ENCODE measurements around the gene CGB7. TPM values are rescaled to one million over a fixed set of nuclear protein-coding genes. Genes with fewer than 3 reads are reported as not detected.

CGB7 gene
- total and polyA plus RNA-seq, 10 of the 15 experiments (the other 5 are each of a cell fraction or from before 2014, with no cell fraction given) = 0.06 TPM; not detected in 9

- intact Hi-C loops (cut with micrococcal nuclease; ENCODE audit: unreplicated experiment) (no loop called here), in situ Hi-C loops (cut with MboI) (no loop called here)
- WGBS (ENCODE audit: insufficient coverage, insufficient replicate concordance, low lambda C conversion rate, missing lambda C conversion rate) = 100% methylated on average over 2 of the region's 2 CpGs
- Histone ChIP-seq H3K4me2 (ENCODE audit: control insufficient read depth, insufficient read depth) (no peak overlapping the region), H4K20me1 (ENCODE audit: control insufficient read depth, insufficient read depth) (no peaks in the 10 kb centered on the region), H3K9me3 (replicated peaks; ENCODE audit: control insufficient read depth, insufficient read depth, low read length) (no peaks in the 10 kb centered on the region), H3K27me3 (replicated peaks in 1 of 2; ENCODE audit: control insufficient read depth in 2 of 2, insufficient read depth in 2 of 2, low read length in 1 of 2) (peaks cover 5 to 16% of the 10 kb centered on the region in 2 experiments; a peak in 3 of 4 replicates), H3K4me3 (no peak overlapping the region), H3K79me2 (ENCODE audit: control insufficient read depth, insufficient read depth, low read length) (no peaks in the 10 kb centered on the region), H3K9ac (ENCODE audit: control insufficient read depth, insufficient read depth, low read length) (no peak overlapping the region), H2AFZ (ENCODE audit: control insufficient read depth, low read depth, low read length) (no peak overlapping the region), H3K27ac (ENCODE audit: control insufficient read depth, insufficient read depth) (no peak overlapping the region), H3K4me1 (ENCODE audit: control insufficient read depth, insufficient read depth, low read length) (no peaks in the 10 kb centered on the region), H3K36me3 (ENCODE audit: control insufficient read depth in 2 of 2, insufficient read depth in 2 of 2, low read length in 1 of 2) (no peaks in the 10 kb centered on the region)
- ATAC-seq (no peak), FAIRE-seq (no peak), DNase-seq (ENCODE audit: low read depth, low spot score) (no peak)
- CTCF ChIA-PET = interaction anchor here (0.6 to 2.0 kb wide), 5 partner anchors 37 to 218 kb away, joined by 3 to 7 read pairs (median 3); no protein-coding TSS in a partner anchor
- no TSS peak for BruUV-seq (replicated peaks)
- RAD21 ChIA-PET (ENCODE audit: unreplicated experiment) = no interaction called here
- SMC1A ChIA-PET (ENCODE audit: uncharacterized antibody, unreplicated experiment) = no interaction called here
- POLR2A ChIA-PET = interaction anchor here (1.6 kb wide), 1 partner anchor 9 kb away, joined by 4 read pairs; no protein-coding TSS in a partner anchor
- no peak for TF ChIP-seq PAX5 (IDR thresholded peaks at IDR 0.05; ENCODE audit: borderline replicate concordance, low read depth, low read length)
- TF ChIP-seq BCL3 (IDR thresholded peaks at IDR 0.05; ENCODE audit: borderline replicate concordance, insufficient read depth, low read depth, low read length, poor library complexity, severe bottlenecking) = no peak
- no peak for TF ChIP-seq LARP7 (IDR thresholded peaks at IDR 0.05)
- TF ChIP-seq, protein P1, sequence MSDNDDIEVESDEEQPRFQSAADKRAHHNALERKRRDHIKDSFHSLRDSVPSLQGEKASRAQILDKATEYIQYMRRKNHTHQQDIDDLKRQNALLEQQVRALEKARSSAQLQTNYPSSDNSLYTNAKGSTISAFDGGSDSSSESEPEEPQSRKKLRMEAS (IDR thresholded peaks at IDR 0.05; ENCODE audit: low read depth, low read length) = no peak
- no peak for TF ChIP-seq RELB (IDR thresholded peaks at IDR 0.05; ENCODE audit: low read depth)
- TF ChIP-seq NFYA (IDR thresholded peaks at IDR 0.05; ENCODE audit: borderline replicate concordance, low read depth, low read length) = no peak
- TF ChIP-seq, protein P2, sequence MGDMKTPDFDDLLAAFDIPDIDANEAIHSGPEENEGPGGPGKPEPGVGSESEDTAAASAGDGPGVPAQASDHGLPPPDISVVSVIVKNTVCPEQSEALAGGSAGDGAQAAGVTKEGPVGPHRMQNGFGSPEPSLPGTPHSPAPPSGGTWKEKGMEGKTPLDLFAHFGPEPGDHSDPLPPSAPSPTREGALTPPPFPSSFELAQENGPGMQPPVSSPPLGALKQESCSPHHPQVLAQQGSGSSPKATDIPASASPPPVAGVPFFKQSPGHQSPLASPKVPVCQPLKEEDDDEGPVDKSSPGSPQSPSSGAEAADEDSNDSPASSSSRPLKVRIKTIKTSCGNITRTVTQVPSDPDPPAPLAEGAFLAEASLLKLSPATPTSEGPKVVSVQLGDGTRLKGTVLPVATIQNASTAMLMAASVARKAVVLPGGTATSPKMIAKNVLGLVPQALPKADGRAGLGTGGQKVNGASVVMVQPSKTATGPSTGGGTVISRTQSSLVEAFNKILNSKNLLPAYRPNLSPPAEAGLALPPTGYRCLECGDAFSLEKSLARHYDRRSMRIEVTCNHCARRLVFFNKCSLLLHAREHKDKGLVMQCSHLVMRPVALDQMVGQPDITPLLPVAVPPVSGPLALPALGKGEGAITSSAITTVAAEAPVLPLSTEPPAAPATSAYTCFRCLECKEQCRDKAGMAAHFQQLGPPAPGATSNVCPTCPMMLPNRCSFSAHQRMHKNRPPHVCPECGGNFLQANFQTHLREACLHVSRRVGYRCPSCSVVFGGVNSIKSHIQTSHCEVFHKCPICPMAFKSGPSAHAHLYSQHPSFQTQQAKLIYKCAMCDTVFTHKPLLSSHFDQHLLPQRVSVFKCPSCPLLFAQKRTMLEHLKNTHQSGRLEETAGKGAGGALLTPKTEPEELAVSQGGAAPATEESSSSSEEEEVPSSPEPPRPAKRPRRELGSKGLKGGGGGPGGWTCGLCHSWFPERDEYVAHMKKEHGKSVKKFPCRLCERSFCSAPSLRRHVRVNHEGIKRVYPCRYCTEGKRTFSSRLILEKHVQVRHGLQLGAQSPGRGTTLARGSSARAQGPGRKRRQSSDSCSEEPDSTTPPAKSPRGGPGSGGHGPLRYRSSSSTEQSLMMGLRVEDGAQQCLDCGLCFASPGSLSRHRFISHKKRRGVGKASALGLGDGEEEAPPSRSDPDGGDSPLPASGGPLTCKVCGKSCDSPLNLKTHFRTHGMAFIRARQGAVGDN (IDR thresholded peaks at IDR 0.05) = no peak
- TF ChIP-seq, protein P3, sequence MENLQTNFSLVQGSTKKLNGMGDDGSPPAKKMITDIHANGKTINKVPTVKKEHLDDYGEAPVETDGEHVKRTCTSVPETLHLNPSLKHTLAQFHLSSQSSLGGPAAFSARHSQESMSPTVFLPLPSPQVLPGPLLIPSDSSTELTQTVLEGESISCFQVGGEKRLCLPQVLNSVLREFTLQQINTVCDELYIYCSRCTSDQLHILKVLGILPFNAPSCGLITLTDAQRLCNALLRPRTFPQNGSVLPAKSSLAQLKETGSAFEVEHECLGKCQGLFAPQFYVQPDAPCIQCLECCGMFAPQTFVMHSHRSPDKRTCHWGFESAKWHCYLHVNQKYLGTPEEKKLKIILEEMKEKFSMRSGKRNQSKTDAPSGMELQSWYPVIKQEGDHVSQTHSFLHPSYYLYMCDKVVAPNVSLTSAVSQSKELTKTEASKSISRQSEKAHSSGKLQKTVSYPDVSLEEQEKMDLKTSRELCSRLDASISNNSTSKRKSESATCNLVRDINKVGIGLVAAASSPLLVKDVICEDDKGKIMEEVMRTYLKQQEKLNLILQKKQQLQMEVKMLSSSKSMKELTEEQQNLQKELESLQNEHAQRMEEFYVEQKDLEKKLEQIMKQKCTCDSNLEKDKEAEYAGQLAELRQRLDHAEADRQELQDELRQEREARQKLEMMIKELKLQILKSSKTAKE (IDR thresholded peaks at IDR 0.05; ENCODE audit: low read depth, poor library complexity, severe bottlenecking) = no peak
- TF ChIP-seq EGR1 (IDR thresholded peaks at IDR 0.05; ENCODE audit: borderline replicate concordance in 1 of 2, low read depth in 2 of 2, low read length in 2 of 2) = no peak
- no peak for TF ChIP-seq RELA (IDR thresholded peaks at IDR 0.05; ENCODE audit: borderline replicate concordance, partially characterized antibody)
- no peak for TF ChIP-seq SMAD5 (IDR thresholded peaks at IDR 0.05; ENCODE audit: low read depth)
- no peak for TF ChIP-seq CBFB (IDR thresholded peaks at IDR 0.05; ENCODE audit: low read depth)
- TF ChIP-seq MEF2A (IDR thresholded peaks at IDR 0.05; ENCODE audit: insufficient read depth, low read depth, low read length) = no peak
- TF ChIP-seq JUNB (IDR thresholded peaks at IDR 0.05) = no peak
Observed at GRCh38 chr19:49061000-49061399, 3.5 kb upstream of the CGB7 start.

Data from GM12878 (cell line).